Endothelial cell of umbilical vein (primary cell): ENCODE results near the gene PTPN23. TPM values are rescaled to one million over a fixed set of nuclear protein-coding genes. Genes with fewer than 3 reads are reported as not detected.

Source experiments
- BruUV-seq: library from RNA; stranded (reverse); fragments of 400-500 nt; replicated peaks from 2 replicates; lab custom pipeline; 2021; lab: Mats Ljungman, UMichigan
- CTCF ChIA-PET: fragments of 300-600, 350-600 bp; sonication (Branson Sonifier 250); formaldehyde crosslinking; loops from one replicate; lab custom pipeline; 2021; ENCODE audit warnings: antibody characterized with exemption, inconsistent platforms; lab: Charles Lee
- POLR2A ChIA-PET: fragments of 300-600, 350-600 bp; sonication (Branson Sonifier 250); formaldehyde crosslinking; loops from one replicate; lab custom pipeline; 2021; ENCODE audit warnings: antibody characterized with exemption, inconsistent platforms; lab: Charles Lee
- DNase-seq: peaks from one replicate; pipeline ENCODE4 v3.0.0-alpha.2; 2011; ENCODE audit warnings: low read depth, low spot score
- FAIRE-seq: peaks from 2 replicates; lab custom pipeline; 2011; peaks lifted over from hg19 to GRCh38; lab: Jason Lieb, UNC
- H2AFZ ChIP-seq: 2 replicates; pipeline ENCODE4 v1.6.0; 2012; ENCODE audit warnings: low read depth, low read length, control low read depth, inconsistent platforms
- H3K27ac ChIP-seq: 2 replicates; pipeline ENCODE4 v1.5.1; 2011; ENCODE audit warnings: low read depth, mild to moderate bottlenecking, control low read depth, low read length, moderate library complexity; ENCODE audit not compliant: insufficient read depth
- H3K27me3 ChIP-seq, 2 experiments: 2 replicates each; pipeline versions ENCODE4 v1.6.0 to v1.6.1; 2011; ENCODE audit warnings: low read length in 2 of 2, mixed read lengths in 1 of 2; ENCODE audit not compliant: control insufficient read depth in 2 of 2, insufficient read depth in 2 of 2
- H3K36me3 ChIP-seq, 2 experiments: 2 replicates in 1 of 2; 3 replicates in 1 of 2; pipeline ENCODE4 v1.5.1; 2011; ENCODE audit warnings: low read length in 2 of 2, mild to moderate bottlenecking in 1 of 2, moderate library complexity in 1 of 2; ENCODE audit not compliant: control insufficient read depth in 2 of 2, insufficient read depth in 2 of 2; ENCODE audit errors: extremely low read depth in 1 of 2
- H3K4me1 ChIP-seq: 3 replicates; pipeline ENCODE4 v1.5.1; 2011; ENCODE audit warnings: mild to moderate bottlenecking, low read length; ENCODE audit not compliant: control insufficient read depth, insufficient read depth; ENCODE audit errors: extremely low read depth
- H3K4me2 ChIP-seq: 2 replicates; pipeline ENCODE4 v1.6.1; 2011; ENCODE audit warnings: low read length, control low read depth, mixed read lengths; ENCODE audit not compliant: insufficient read depth
- H3K4me3 ChIP-seq, 3 experiments: fragments of 200-600 bp in 1 of 3; sonication (generic), shearing (Covaris generic) in 1 of 3; replicated peaks in 1 of 3; 2 replicates each; pipeline ENCODE4 v1.5.1; 2011 to 2016; ENCODE audit warnings: control low read depth in 3 of 3, low read length in 3 of 3, mild to moderate bottlenecking in 2 of 3, inconsistent platforms in 1 of 3, low read depth in 1 of 3, moderate library complexity in 1 of 3; ENCODE audit not compliant: insufficient read depth in 1 of 3
- H3K79me2 ChIP-seq: 2 replicates; pipeline ENCODE4 v1.6.0; 2012; ENCODE audit warnings: low read length, inconsistent platforms; ENCODE audit not compliant: control insufficient read depth, insufficient read depth
- H3K9ac ChIP-seq: replicated peaks from 2 replicates; pipeline ENCODE3; 2011; ENCODE audit warnings: low read length, control low read depth; ENCODE audit not compliant: insufficient read depth; ENCODE audit errors: extremely low read depth
- H3K9me1 ChIP-seq: replicated peaks from 3 replicates; pipeline ENCODE4 v1.6.0; 2011; ENCODE audit warnings: mild to moderate bottlenecking, low read length; ENCODE audit not compliant: control insufficient read depth, insufficient read depth; ENCODE audit errors: extremely low read depth
- H3K9me3 ChIP-seq: replicated peaks from 2 replicates; pipeline ENCODE4 v1.5.1; 2012; ENCODE audit warnings: low read length, inconsistent platforms; ENCODE audit not compliant: control insufficient read depth, insufficient read depth
- H4K20me1 ChIP-seq: replicated peaks from 2 replicates; pipeline ENCODE3; 2011; ENCODE audit warnings: mild to moderate bottlenecking, low read length; ENCODE audit not compliant: control insufficient read depth, insufficient read depth; ENCODE audit errors: extremely low read depth
- EZH2 ChIP-seq: IDR thresholded peaks from 2 replicates; pipeline ENCODE4 v1.6.1; 2012; ENCODE audit warnings: borderline replicate concordance, low read depth, mild to moderate bottlenecking, moderate library complexity, low read length, inconsistent platforms; ENCODE audit not compliant: severe bottlenecking
- FOS ChIP-seq: IDR thresholded peaks from 2 replicates; pipeline ENCODE4 v1.6.1; 2011; ENCODE audit warnings: mild to moderate bottlenecking, low read length, moderate library complexity, borderline replicate concordance; ENCODE audit not compliant: insufficient read depth
- GATA2 ChIP-seq: IDR thresholded peaks from 2 replicates; pipeline ENCODE4 v1.7.0; 2011; ENCODE audit warnings: low read depth, mild to moderate bottlenecking, moderate library complexity, mixed read lengths, low read length; ENCODE audit not compliant: insufficient read length, insufficient read depth
- JUN ChIP-seq: IDR thresholded peaks from 2 replicates; pipeline ENCODE4 v1.6.1; 2011; ENCODE audit warnings: borderline replicate concordance, low read depth; ENCODE audit not compliant: insufficient read length, insufficient read depth
- MYC ChIP-seq: IDR thresholded peaks from one replicate; pipeline ENCODE4 v1.6.1; 2011; ENCODE audit warnings: mild to moderate bottlenecking, low read depth, low read length
- POLR2A ChIP-seq: IDR thresholded peaks from 2 replicates; pipeline ENCODE4 v1.6.1; 2012; ENCODE audit warnings: low read depth, mild to moderate bottlenecking, control low read depth, low read length
- POLR2AphosphoS5 ChIP-seq: IDR thresholded peaks from 2 replicates; pipeline ENCODE4 v1.6.1; 2012; ENCODE audit warnings: low read depth, mild to moderate bottlenecking, control low read depth, low read length, moderate library complexity; ENCODE audit not compliant: insufficient read depth
- dilution Hi-C: fragments of 300-500 bp; cut with MboI; formaldehyde crosslinking; loops from one replicate; pipeline ENCODE4 v1.15.0; 2019; ENCODE audit warnings: low sequenced_read_pairs; ENCODE audit not compliant: extremely low pct_ligation_motif_present
- intact Hi-C: fragments of 100-400 bp; cut with micrococcal nuclease; formaldehyde crosslinking; loops from one replicate; pipeline ENCODE4 v1.10.0; 2022
- polyA plus RNA-seq, 4 experiments: library from polyadenylated mRNA; depleted of rRNA in 3 of 4; stranded (reverse) in 3 of 4; unstranded in 1 of 4; fragments of >200 nt; gene quantifications; 2 replicates each; pipeline versions ENCODE4 v1.2.1 to v1.2.3, GENCODE V29; 2011 to 2012; ENCODE audit warnings: missing spikeins in 1 of 4
- total RNA-seq: library from RNA; stranded (reverse); gene quantifications from 2 replicates; pipeline ENCODE4 v1.2.3, GENCODE V29; 2021
- TF ChIP-seq, protein P1 (sequence below), 2 donors: IDR thresholded peaks; 1 replicate in 1 of 2; 2 replicates in 1 of 2; pipeline ENCODE4 v1.5.1; 2011; ENCODE audit warnings: low read length in 2 of 2, mild to moderate bottlenecking in 2 of 2, moderate library complexity in 2 of 2, control low read depth in 1 of 2, inconsistent platforms in 1 of 2, low read depth in 1 of 2; ENCODE audit not compliant: insufficient read depth in 1 of 2; ENCODE audit errors: extremely low read depth in 1 of 2
- TF ChIP-seq, protein P2 (sequence below): IDR thresholded peaks from 2 replicates; pipeline ENCODE4 v1.6.1; 2011; ENCODE audit not compliant: insufficient read depth, insufficient read length

The PTPN23 gene
- total and polyA plus RNA-seq, 2 donors (not counting 3 experiments of a cell fraction or from before 2014, with no cell fraction given) = 8.5 to 63.5 TPM

- H3K9ac ChIP-seq = no peak overlapping the region
- H3K36me3 ChIP-seq = no peaks in the 10 kb centered on the region
- H3K4me2 ChIP-seq = no peak overlapping the region
- peaks cover 75% of the 10 kb centered on the region for H3K79me2 ChIP-seq
- ChIA-PET POLR2A (no interaction called here), CTCF (interaction anchor here (1.0 kb wide), 1 partner anchor 42 kb away, joined by 3 read pairs; no protein-coding TSS in a partner anchor)
- no peaks in the 10 kb centered on the region for H3K9me1 ChIP-seq
- H3K27ac ChIP-seq = no peak overlapping the region
- H3K27me3 ChIP-seq = no peaks in the 10 kb centered on the region
- H3K4me3 ChIP-seq = no peak overlapping the region
- no peak for TF ChIP-seq JUN
- TF ChIP-seq, protein P1, sequence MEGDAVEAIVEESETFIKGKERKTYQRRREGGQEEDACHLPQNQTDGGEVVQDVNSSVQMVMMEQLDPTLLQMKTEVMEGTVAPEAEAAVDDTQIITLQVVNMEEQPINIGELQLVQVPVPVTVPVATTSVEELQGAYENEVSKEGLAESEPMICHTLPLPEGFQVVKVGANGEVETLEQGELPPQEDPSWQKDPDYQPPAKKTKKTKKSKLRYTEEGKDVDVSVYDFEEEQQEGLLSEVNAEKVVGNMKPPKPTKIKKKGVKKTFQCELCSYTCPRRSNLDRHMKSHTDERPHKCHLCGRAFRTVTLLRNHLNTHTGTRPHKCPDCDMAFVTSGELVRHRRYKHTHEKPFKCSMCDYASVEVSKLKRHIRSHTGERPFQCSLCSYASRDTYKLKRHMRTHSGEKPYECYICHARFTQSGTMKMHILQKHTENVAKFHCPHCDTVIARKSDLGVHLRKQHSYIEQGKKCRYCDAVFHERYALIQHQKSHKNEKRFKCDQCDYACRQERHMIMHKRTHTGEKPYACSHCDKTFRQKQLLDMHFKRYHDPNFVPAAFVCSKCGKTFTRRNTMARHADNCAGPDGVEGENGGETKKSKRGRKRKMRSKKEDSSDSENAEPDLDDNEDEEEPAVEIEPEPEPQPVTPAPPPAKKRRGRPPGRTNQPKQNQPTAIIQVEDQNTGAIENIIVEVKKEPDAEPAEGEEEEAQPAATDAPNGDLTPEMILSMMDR (IDR thresholded peaks at IDR 0.05; ENCODE audit: extremely low read depth in 1 of 2, insufficient read depth in 1 of 2, low read depth in 1 of 2, low read length in 2 of 2) = no peak
- TF ChIP-seq, protein P2, sequence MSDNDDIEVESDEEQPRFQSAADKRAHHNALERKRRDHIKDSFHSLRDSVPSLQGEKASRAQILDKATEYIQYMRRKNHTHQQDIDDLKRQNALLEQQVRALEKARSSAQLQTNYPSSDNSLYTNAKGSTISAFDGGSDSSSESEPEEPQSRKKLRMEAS = no peak
- TF ChIP-seq MYC = no peak
- no peak for TF ChIP-seq POLR2AphosphoS5
- TF ChIP-seq GATA2 = no peak
- TF ChIP-seq FOS = no peak
- no peak for TF ChIP-seq POLR2A
- no peak for TF ChIP-seq EZH2
- DNase-seq (no peak), FAIRE-seq (no peak)
- BruUV-seq = no TSS peak
- intact Hi-C loops = no loop called here
- H4K20me1 ChIP-seq = peaks cover 2% of the 10 kb centered on the region
- no peaks in the 10 kb centered on the region for H3K9me3 ChIP-seq
- dilution Hi-C loops = no loop called here
- H3K4me1 ChIP-seq = peaks cover 6% of the 10 kb centered on the region
- H2AFZ ChIP-seq = no peak overlapping the region
These were observed 5.0 kb downstream of the PTPN23 start for GRCh38 chr3:47385796-47386195.
